ENCODE data around the gene SYNJ2. TPM values are rescaled to one million over a fixed set of nuclear protein-coding genes. Genes with fewer than 3 reads are reported as not detected.
"Not testable (repeated sequence)": the region's sequence is repeated elsewhere in the genome, so short reads cannot be mapped to it uniquely, and the experiment has no call there.

The SYNJ2 gene
- total RNA-seq: 10 to 100 TPM in 2 of 4 donors, 1 to 10 TPM in 2; 6.6 to 15.6 (median 9.8) TPM

DNA sequence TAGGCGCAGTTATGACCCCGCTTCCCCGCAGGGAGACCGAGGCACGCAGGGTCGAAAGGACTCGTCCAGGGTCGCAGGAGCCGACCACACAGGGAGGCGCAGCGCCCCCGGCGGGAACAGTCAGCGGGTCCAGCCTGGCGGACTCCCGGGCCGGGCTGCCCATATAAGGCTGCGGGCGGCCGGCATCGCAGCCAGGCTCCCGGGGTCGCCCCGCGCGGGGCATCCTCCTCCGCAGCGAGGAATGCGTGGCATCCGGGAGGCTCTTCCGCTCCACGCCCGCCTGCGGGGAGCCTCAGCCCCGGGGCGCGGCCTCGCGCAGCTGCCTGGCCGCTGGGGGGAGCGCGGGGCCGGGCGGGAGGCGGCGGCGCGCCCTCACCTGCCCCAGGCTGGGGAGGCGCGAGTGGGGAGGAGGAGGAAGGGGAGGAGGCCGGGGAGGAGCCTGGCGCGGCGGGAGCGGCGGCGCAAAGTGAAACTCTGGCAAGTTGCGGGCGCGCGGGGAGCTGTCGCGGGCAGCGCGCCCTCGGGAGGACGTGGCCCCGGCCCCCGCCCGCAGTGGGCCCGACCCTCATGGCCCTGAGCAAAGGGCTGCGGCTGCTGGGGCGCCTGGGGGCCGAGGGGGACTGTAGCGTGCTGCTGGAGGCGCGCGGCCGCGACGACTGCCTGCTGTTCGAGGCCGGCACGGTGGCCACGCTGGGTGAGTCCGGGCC lies at the start of gene SYNJ2:
SYNJ2 (plus strand) TSS at position 469 of the 707 bp plus-strand sequence; CDS start at position 568, 99 bp downstream.
- Histone ChIP-seq H3K27ac (peak within 1 kb of the TSS; percentile 84 to 91 (median 88)), H3K27me3 (peaks cover 0 to 6% (median 0%) of the 10 kb centered on the region in 4 donors), H3K9me3 (no peaks in the 10 kb centered on the region), H3K4me1 (peaks cover 18 to 55% (median 30%) of the 10 kb centered on the region in 3 donors), H3K36me3 (no peaks in the 10 kb centered on the region), H3K4me3 (peak within 1 kb of the TSS; percentile 80 to 99 (median 94))
- TF ChIP-seq CTCF (IDR thresholded peaks at IDR 0.05) (peak in 5 of 6 experiments; percentile 39 to 77 (median 60)), POLR2A (IDR thresholded peaks at IDR 0.05) (peak in 2 of 4 donors; percentile 69 to 86)
- peak; percentile 20 for DNase-seq
- intact Hi-C loops (cut with DNase I): loop anchor here (5.0 kb wide), 1 partner anchor 91 kb away; no protein-coding TSS in a partner anchor
- WGBS, 2 donors: no CpG with 5 or more reads among the region's 86 CpGs

DNA sequence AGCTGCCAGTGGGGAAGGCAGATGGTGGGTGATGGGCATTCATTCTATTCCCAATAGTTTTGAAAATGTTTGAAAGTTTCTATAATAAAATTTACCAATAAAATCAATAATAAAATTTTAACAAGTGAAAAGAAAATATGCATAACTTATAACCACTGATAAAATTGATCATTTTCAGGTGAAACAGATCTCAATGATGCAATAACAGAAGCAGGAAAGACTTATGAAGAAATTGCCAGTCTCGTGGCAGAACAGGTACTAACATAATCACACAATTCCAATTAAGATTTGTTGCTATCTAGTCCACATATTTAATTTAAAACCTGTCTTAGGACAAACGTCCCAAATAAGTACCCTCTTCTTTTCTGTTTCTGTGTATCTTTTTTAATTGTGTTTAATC lies 45.9 kb upstream of the SYNJ2 start:
- Histone ChIP-seq H3K4me1 (no peaks in the 10 kb centered on the region), H3K36me3 (peaks cover 12 to 100% (median 24%) of the 10 kb centered on the region in 3 donors), H3K4me3 (no peak overlapping the region), H3K27me3 (no peaks in the 10 kb centered on the region), H3K9me3 (no peaks in the 10 kb centered on the region), H3K27ac (no peak overlapping the region)
- no peak for DNase-seq
- 68 to 72% methylated on average over 2 of the region's 2 CpGs for WGBS, 2 donors
- TF ChIP-seq POLR2A (IDR thresholded peaks at IDR 0.05): no peak
- no peak for TF ChIP-seq CTCF (IDR thresholded peaks at IDR 0.05)
- intact Hi-C loops (cut with DNase I): no loop called here

DNA sequence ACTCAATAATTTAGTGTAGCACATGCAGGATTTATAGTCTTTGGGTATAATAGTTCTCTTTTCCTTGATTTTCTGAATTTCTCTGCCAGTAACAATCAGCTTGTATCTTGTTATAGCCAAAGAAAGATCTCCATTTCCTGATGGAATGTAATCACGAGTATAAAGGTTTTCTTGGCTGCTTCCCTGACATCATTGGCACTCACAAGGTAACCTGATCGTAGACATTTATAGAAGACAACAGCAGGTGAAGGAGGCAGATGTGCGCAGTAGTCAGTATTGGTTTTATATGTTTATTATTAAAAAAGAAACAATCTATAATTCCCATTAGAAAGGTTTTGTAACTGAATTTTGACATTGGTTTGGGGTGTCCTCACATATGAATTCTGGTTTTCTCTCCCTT lies 44.3 kb upstream of the SYNJ2 start:
- intact Hi-C loops (cut with DNase I): no loop called here
- Histone ChIP-seq H3K27me3 (no peaks in the 10 kb centered on the region), H3K4me1 (no peaks in the 10 kb centered on the region), H3K9me3 (no peaks in the 10 kb centered on the region), H3K36me3 (peaks cover 8 to 100% (median 25%) of the 10 kb centered on the region in 3 donors), H3K4me3 (no peak overlapping the region), H3K27ac (no peak overlapping the region)
- 82 to 84% methylated on average over 3 of the region's 3 CpGs for WGBS, 2 donors
- DNase-seq: no peak
- no peak for TF ChIP-seq CTCF (IDR thresholded peaks at IDR 0.05)
- no peak for TF ChIP-seq POLR2A (IDR thresholded peaks at IDR 0.05)

DNA sequence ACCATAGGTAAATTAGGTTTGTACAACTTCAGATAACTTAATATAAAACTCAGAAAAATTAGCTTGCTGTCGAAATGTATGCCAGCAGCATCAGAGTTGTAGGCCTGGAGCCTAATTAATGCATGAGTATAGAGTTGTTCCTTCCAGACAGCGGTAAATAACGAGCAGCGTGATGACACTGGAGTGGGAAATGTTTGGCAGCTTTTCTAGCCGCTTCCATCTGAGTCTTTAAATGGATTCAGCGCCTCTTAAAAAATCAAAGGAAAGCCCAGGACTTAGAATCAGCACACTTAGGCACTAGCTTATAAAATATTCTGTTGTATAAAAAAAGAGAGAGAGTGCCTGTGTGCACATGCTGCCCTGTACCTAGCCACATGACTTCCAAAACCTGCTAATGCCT lies 43.7 kb upstream of the SYNJ2 start:
- no peaks in the 10 kb centered on the region for H3K9me3 ChIP-seq
- no peak overlapping the region for H3K4me3 ChIP-seq
- H3K36me3 ChIP-seq: peaks cover 5 to 100% (median 23%) of the 10 kb centered on the region in 3 donors
- H3K27ac ChIP-seq: no peak overlapping the region
- TF ChIP-seq CTCF (IDR thresholded peaks at IDR 0.05) (no peak), POLR2A (IDR thresholded peaks at IDR 0.05) (no peak)
- no peaks in the 10 kb centered on the region for H3K4me1 ChIP-seq
- intact Hi-C loops (cut with DNase I): no loop called here
- no peak for DNase-seq
- WGBS, 2 donors: 89 to 95% methylated on average over 6 of the region's 6 CpGs
- no peaks in the 10 kb centered on the region for H3K27me3 ChIP-seq

DNA sequence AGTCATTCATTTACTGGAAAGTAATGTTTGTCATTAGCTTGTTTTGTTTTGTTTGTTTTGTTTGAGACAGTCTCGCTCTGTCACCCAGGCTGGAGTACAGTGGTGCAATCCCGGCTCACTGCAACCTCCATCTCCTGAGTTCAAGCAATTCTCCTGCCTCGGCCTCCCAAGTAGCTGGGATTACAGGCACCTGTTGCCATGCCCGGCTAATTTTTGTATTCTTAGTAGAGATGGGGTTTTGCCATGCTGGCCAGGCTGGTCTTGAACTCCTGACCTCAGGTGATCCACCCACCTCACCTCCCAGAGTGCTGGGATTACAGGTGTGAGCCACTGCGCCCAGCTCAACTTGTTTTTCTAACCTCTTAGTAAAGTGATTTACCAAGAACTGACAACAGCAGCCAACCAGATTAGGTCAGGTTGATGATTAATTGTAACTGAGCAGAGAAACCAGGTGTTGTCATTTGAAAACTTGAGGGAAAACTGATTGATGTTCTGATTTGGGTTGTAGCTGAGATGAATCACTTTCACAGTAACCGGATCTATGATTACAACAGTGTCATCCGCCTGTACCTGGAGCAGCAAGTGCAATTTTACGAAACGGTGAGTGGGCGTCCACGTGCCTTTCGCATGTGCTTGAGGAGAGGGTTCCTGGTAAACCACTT lies 41.2 kb upstream of the SYNJ2 start:
- intact Hi-C loops (cut with DNase I): not testable (repeated sequence)

More for the DNA sequence above, 41.2 kb upstream of the SYNJ2 start:
- peak overlapping the region in 1 of 4 donors; percentile 35 for H3K27ac ChIP-seq
- H3K27me3 ChIP-seq, H3K9me3 ChIP-seq, DNase-seq, H3K4me3 ChIP-seq, H3K4me1 ChIP-seq: not testable (repeated sequence)
- 71 to 79% methylated on average over 12 of the region's 12 CpGs for WGBS, 2 donors
- peaks cover 14 to 100% (median 33%) of the 10 kb centered on the region in 3 donors for H3K36me3 ChIP-seq
